Ovary (tissue), 3 donors: ENCODE results near the gene ELAVL1.

Experiments used
- EP300 ChIP-seq: sonication (generic); formaldehyde crosslinking; IDR thresholded peaks from one replicate; pipeline ENCODE4 v1.6.1; 2017; ENCODE audit warnings: antibody characterized with exemption
- TF ChIP-seq, protein P1 (sequence below), 3 donors: fragments of 450-650 bp in 2 of 3; fragments of 200-600 bp in 1 of 3; IDR thresholded peaks; one replicate each; pipeline versions ENCODE4 v1.5.1 to v1.8.0; 2016 to 2022; ENCODE audit warnings: antibody characterized with exemption in 3 of 3, mild to moderate bottlenecking in 1 of 3
- donor health status: DM: no; HTN: no; CAD: no.

DNA sequence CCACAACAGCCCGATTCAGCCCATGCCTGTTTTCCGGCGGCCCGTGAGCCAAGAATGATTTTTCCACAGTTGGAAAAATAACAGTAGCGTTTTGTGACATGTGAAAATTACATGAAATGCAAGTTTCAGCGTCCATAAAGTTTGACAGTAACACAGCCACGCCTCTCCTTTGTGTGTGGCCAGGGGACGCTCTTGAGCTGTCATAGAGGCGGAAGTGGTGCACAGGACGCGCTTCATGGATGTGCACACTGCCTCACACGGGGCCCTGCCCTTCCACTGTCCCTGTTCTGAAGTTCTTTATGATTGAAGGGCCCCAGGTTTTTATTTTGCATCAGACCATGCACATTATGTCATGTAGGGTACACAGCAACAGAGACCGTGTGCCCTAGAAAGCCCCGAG, 12.4 kb upstream of the ELAVL1 start:
- TF ChIP-seq, protein P1, sequence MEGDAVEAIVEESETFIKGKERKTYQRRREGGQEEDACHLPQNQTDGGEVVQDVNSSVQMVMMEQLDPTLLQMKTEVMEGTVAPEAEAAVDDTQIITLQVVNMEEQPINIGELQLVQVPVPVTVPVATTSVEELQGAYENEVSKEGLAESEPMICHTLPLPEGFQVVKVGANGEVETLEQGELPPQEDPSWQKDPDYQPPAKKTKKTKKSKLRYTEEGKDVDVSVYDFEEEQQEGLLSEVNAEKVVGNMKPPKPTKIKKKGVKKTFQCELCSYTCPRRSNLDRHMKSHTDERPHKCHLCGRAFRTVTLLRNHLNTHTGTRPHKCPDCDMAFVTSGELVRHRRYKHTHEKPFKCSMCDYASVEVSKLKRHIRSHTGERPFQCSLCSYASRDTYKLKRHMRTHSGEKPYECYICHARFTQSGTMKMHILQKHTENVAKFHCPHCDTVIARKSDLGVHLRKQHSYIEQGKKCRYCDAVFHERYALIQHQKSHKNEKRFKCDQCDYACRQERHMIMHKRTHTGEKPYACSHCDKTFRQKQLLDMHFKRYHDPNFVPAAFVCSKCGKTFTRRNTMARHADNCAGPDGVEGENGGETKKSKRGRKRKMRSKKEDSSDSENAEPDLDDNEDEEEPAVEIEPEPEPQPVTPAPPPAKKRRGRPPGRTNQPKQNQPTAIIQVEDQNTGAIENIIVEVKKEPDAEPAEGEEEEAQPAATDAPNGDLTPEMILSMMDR (IDR thresholded peaks at IDR 0.05): no peak
- no peak for TF ChIP-seq EP300
